GM12873 (cell line): Measurements from ENCODE around the gene AOC3.

Source experiments
- TF ChIP-seq, protein P1 (sequence below): IDR thresholded peaks from 2 replicates; pipeline ENCODE4 v1.5.1; 2012; ENCODE audit warnings: low read depth, mild to moderate bottlenecking, moderate library complexity, low read length, control low read depth; ENCODE audit not compliant: insufficient read depth; ENCODE audit errors: missing control alignments

Gene AOC3

GRCh38 chr17:42852351-42852750 lies 1.4 kb downstream of the AOC3 start:
- TF ChIP-seq, protein P1, sequence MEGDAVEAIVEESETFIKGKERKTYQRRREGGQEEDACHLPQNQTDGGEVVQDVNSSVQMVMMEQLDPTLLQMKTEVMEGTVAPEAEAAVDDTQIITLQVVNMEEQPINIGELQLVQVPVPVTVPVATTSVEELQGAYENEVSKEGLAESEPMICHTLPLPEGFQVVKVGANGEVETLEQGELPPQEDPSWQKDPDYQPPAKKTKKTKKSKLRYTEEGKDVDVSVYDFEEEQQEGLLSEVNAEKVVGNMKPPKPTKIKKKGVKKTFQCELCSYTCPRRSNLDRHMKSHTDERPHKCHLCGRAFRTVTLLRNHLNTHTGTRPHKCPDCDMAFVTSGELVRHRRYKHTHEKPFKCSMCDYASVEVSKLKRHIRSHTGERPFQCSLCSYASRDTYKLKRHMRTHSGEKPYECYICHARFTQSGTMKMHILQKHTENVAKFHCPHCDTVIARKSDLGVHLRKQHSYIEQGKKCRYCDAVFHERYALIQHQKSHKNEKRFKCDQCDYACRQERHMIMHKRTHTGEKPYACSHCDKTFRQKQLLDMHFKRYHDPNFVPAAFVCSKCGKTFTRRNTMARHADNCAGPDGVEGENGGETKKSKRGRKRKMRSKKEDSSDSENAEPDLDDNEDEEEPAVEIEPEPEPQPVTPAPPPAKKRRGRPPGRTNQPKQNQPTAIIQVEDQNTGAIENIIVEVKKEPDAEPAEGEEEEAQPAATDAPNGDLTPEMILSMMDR = no peak

DNA sequence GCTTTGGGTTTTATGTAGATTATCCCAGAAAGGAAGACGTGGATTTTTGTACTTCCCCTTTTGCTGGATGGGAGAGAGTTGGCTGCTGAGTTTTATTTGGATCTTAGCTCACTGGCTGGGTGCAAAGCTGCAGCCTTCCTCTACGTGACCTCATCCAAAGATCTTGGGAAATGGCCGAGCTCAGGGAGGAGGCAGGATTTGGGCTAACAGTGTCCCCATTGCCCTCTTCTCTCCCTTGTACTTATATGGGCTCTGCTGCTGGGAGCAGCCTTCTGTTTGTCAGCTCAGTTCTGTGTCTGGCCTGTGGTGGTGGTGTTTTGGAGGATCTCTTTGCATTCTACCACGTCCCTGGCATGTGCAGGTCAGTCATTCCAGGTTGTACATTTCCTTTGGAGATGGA lies 2.0 kb downstream of the AOC3 start:
- TF ChIP-seq, protein P1 = no peak

- TF ChIP-seq, protein P1 = no peak
Observed at GRCh38 chr17:42853597-42853967, 2.6 kb downstream of the AOC3 start.

GRCh38 chr17:42853968-42854790 lies 3.2 kb downstream of the AOC3 start:
- TF ChIP-seq, protein P1 = no peak

GRCh38 chr17:42855048-42855596 lies 4.1 kb downstream of the AOC3 start:
- TF ChIP-seq, protein P1 = no peak

- TF ChIP-seq, protein P1 = no peak
Observed at GRCh38 chr17:42857389-42857788, 6.4 kb downstream of the AOC3 start.

- TF ChIP-seq, protein P1 = no peak
Observed at GRCh38 chr17:42865638-42866094, 14.7 kb downstream of the AOC3 start.
